ENCODE measurements around the gene DOCK1.

Gene DOCK1

GRCh38 chr10:127411062-127411461 lies 505.8 kb downstream of the DOCK1 start:
- no peak overlapping the region for H3K4me3 ChIP-seq (ENCODE audit: severe bottlenecking)
- TF ChIP-seq CTCF (IDR thresholded peaks at IDR 0.05; ENCODE audit: poor library complexity, severe bottlenecking) = no peak
- no peaks in the 10 kb centered on the region for H3K9me3 ChIP-seq (ENCODE audit: severe bottlenecking)
- no peaks in the 10 kb centered on the region for H3K4me1 ChIP-seq (ENCODE audit: insufficient read depth, poor library complexity, severe bottlenecking)
- DNase-seq (ENCODE audit: low spot score) (no peak), ATAC-seq (ENCODE audit: low read depth) (no peak)
- no peak overlapping the region for H3K27ac ChIP-seq (ENCODE audit: poor library complexity, severe bottlenecking)
- H3K36me3 ChIP-seq (ENCODE audit: low read depth) = no peaks in the 10 kb centered on the region
- no peaks in the 10 kb centered on the region for H3K27me3 ChIP-seq (ENCODE audit: insufficient read depth, poor library complexity, severe bottlenecking)

- H3K4me1 ChIP-seq (ENCODE audit: insufficient read depth, poor library complexity, severe bottlenecking) = no peaks in the 10 kb centered on the region
- no peak overlapping the region for H3K4me3 ChIP-seq (ENCODE audit: severe bottlenecking)
- H3K27me3 ChIP-seq (ENCODE audit: insufficient read depth, poor library complexity, severe bottlenecking) = no peaks in the 10 kb centered on the region
- DNase-seq (ENCODE audit: low spot score) = no peak
- no peak for ATAC-seq (ENCODE audit: low read depth)
- no peaks in the 10 kb centered on the region for H3K36me3 ChIP-seq (ENCODE audit: low read depth)
- H3K9me3 ChIP-seq (ENCODE audit: severe bottlenecking) = no peaks in the 10 kb centered on the region
- H3K27ac ChIP-seq (ENCODE audit: poor library complexity, severe bottlenecking) = no peak overlapping the region
- no peak for TF ChIP-seq CTCF (IDR thresholded peaks at IDR 0.05; ENCODE audit: poor library complexity, severe bottlenecking)
Observed at GRCh38 chr10:127413326-127413725, 508.1 kb downstream of the DOCK1 start.

GRCh38 chr10:127414024-127414423 lies 508.8 kb downstream of the DOCK1 start:
- H3K9me3 ChIP-seq (ENCODE audit: severe bottlenecking) = no peaks in the 10 kb centered on the region
- no peaks in the 10 kb centered on the region for H3K27me3 ChIP-seq (ENCODE audit: insufficient read depth, poor library complexity, severe bottlenecking)
- TF ChIP-seq CTCF (IDR thresholded peaks at IDR 0.05; ENCODE audit: poor library complexity, severe bottlenecking) = no peak
- H3K4me3 ChIP-seq (ENCODE audit: severe bottlenecking) = no peak overlapping the region
- ATAC-seq (ENCODE audit: low read depth) = no peak
- H3K4me1 ChIP-seq (ENCODE audit: insufficient read depth, poor library complexity, severe bottlenecking) = no peaks in the 10 kb centered on the region
- H3K36me3 ChIP-seq (ENCODE audit: low read depth) = no peaks in the 10 kb centered on the region
- no peak overlapping the region for H3K27ac ChIP-seq (ENCODE audit: poor library complexity, severe bottlenecking)
- no peak for DNase-seq (ENCODE audit: low spot score)

GRCh38 chr10:127415116-127415515 lies 509.9 kb downstream of the DOCK1 start:
- H3K4me3 ChIP-seq (ENCODE audit: severe bottlenecking) = no peak overlapping the region
- H3K27ac ChIP-seq (ENCODE audit: poor library complexity, severe bottlenecking) = no peak overlapping the region
- H3K4me1 ChIP-seq (ENCODE audit: insufficient read depth, poor library complexity, severe bottlenecking) = no peaks in the 10 kb centered on the region
- DNase-seq (ENCODE audit: low spot score) = no peak
- no peak for ATAC-seq (ENCODE audit: low read depth)
- no peaks in the 10 kb centered on the region for H3K27me3 ChIP-seq (ENCODE audit: insufficient read depth, poor library complexity, severe bottlenecking)
- H3K36me3 ChIP-seq (ENCODE audit: low read depth) = no peaks in the 10 kb centered on the region
- no peak for TF ChIP-seq CTCF (IDR thresholded peaks at IDR 0.05; ENCODE audit: poor library complexity, severe bottlenecking)
- H3K9me3 ChIP-seq (ENCODE audit: severe bottlenecking) = no peaks in the 10 kb centered on the region

GRCh38 chr10:127415901-127416581 lies 510.8 kb downstream of the DOCK1 start:
- no peak for DNase-seq (ENCODE audit: low spot score)

More at GRCh38 chr10:127415901-127416581, 510.8 kb downstream of the DOCK1 start:
- H3K36me3 ChIP-seq (ENCODE audit: low read depth) = no peaks in the 10 kb centered on the region
- no peak for ATAC-seq (ENCODE audit: low read depth)
- TF ChIP-seq CTCF (IDR thresholded peaks at IDR 0.05; ENCODE audit: poor library complexity, severe bottlenecking) = no peak
- no peak overlapping the region for H3K4me3 ChIP-seq (ENCODE audit: severe bottlenecking)
- H3K4me1 ChIP-seq (ENCODE audit: insufficient read depth, poor library complexity, severe bottlenecking) = no peaks in the 10 kb centered on the region
- H3K9me3 ChIP-seq (ENCODE audit: severe bottlenecking) = no peaks in the 10 kb centered on the region
- no peak overlapping the region for H3K27ac ChIP-seq (ENCODE audit: poor library complexity, severe bottlenecking)
- no peaks in the 10 kb centered on the region for H3K27me3 ChIP-seq (ENCODE audit: insufficient read depth, poor library complexity, severe bottlenecking)

Data from RWPE2 (cell line).